ENCODE results near the gene TTC7B.

GRCh38 chr14:90797451-90797850 lies 18.8 kb downstream of the TTC7B start:
- TF ChIP-seq, protein P1, sequence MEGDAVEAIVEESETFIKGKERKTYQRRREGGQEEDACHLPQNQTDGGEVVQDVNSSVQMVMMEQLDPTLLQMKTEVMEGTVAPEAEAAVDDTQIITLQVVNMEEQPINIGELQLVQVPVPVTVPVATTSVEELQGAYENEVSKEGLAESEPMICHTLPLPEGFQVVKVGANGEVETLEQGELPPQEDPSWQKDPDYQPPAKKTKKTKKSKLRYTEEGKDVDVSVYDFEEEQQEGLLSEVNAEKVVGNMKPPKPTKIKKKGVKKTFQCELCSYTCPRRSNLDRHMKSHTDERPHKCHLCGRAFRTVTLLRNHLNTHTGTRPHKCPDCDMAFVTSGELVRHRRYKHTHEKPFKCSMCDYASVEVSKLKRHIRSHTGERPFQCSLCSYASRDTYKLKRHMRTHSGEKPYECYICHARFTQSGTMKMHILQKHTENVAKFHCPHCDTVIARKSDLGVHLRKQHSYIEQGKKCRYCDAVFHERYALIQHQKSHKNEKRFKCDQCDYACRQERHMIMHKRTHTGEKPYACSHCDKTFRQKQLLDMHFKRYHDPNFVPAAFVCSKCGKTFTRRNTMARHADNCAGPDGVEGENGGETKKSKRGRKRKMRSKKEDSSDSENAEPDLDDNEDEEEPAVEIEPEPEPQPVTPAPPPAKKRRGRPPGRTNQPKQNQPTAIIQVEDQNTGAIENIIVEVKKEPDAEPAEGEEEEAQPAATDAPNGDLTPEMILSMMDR (IDR thresholded peaks at IDR 0.05): no peak
- TF ChIP-seq POLR2A (IDR thresholded peaks at IDR 0.05): no peak
